HEK293 (cell line): ENCODE data around the gene PDE4D.

Experiments used
- CTCF ChIP-seq: fragments of 450-650 bp; formaldehyde crosslinking; IDR thresholded peaks from 2 replicates; pipeline ENCODE4 v1.5.1; 2016; ENCODE audit warnings: missing biosample characterization, missing genetic modification characterization
- REST ChIP-seq: fragments of 450-650 bp; formaldehyde crosslinking; IDR thresholded peaks from 2 replicates; pipeline ENCODE4 v1.5.1; 2016; ENCODE audit warnings: missing biosample characterization, missing genetic modification characterization
- ZNF423 ChIP-seq: fragments of 450-650 bp; formaldehyde crosslinking; IDR thresholded peaks from 2 replicates; pipeline ENCODE4 v1.5.1; 2016; ENCODE audit warnings: missing biosample characterization, missing genetic modification characterization
- ZNF658 ChIP-seq: fragments of 450-650 bp; formaldehyde crosslinking; IDR thresholded peaks from 2 replicates; pipeline ENCODE4; 2016; ENCODE audit warnings: missing biosample characterization, missing genetic modification characterization

- TF ChIP-seq CTCF (tag by site-specific recombination) (no peak), ZNF658 (no peak), REST (no peak), ZNF423 (tag by site-specific recombination) (no peak)
Measured at GRCh38 chr5:59665086-59665831, 228.3 kb downstream of the PDE4D start.
